Subcutaneous abdominal adipose tissue (tissue), 5 donors: ENCODE measurements around the gene PHYHIPL.

Experiments used
- H3K27ac ChIP-seq: one replicate; pipeline ENCODE4 v1.7.0; 2013; ENCODE audit warnings: low read depth, mild to moderate bottlenecking, inconsistent platforms, low read length, moderate library complexity
- H3K27me3 ChIP-seq, 5 donors: one replicate each; pipeline ENCODE4 v1.7.0; 2013; ENCODE audit warnings: low read length in 5 of 5, inconsistent platforms in 1 of 5; ENCODE audit not compliant: control insufficient read depth in 5 of 5, insufficient read depth in 4 of 5
- H3K36me3 ChIP-seq, 5 donors: one replicate each; pipeline ENCODE4 v1.7.0; 2013; ENCODE audit warnings: low read length in 5 of 5; ENCODE audit not compliant: control insufficient read depth in 5 of 5, insufficient read depth in 5 of 5
- H3K4me1 ChIP-seq, 5 donors: one replicate each; pipeline ENCODE4 v1.7.0; 2013; ENCODE audit warnings: low read length in 5 of 5, mild to moderate bottlenecking in 3 of 5, moderate library complexity in 1 of 5; ENCODE audit not compliant: control insufficient read depth in 5 of 5, insufficient read depth in 5 of 5
- H3K4me3 ChIP-seq, 5 donors: one replicate each; pipeline ENCODE4 v1.7.0; 2013; ENCODE audit warnings: low read length in 5 of 5, low read depth in 1 of 5
- H3K9ac ChIP-seq, 5 donors: one replicate each; pipeline ENCODE4 v1.7.0; 2013; ENCODE audit warnings: low read length in 5 of 5, mild to moderate bottlenecking in 4 of 5, moderate library complexity in 3 of 5
- H3K9me3 ChIP-seq, 5 donors: one replicate each; pipeline ENCODE4 v1.7.0; 2013; ENCODE audit warnings: low read length in 5 of 5; ENCODE audit not compliant: control insufficient read depth in 5 of 5
- donor health status: healthy.
- donor health status: healthy.
- donor health status: healthy.
- donor health status: healthy.
- donor health status: healthy.

PHYHIPL gene

GRCh38 chr10:59176241-59177030 lies at the start of gene PHYHIPL:
PHYHIPL (plus strand) TSS chr10:59176643; CDS start chr10:59176854, 211 bp downstream.
- no peak within 1 kb of the TSS for H3K9ac ChIP-seq
- H3K4me3 ChIP-seq: peak within 1 kb of the TSS in 4 of 5 donors; percentile 43 to 61 (median 49)
- peaks cover 0 to 18% (median 15%) of the 10 kb centered on the region in 5 donors for H3K4me1 ChIP-seq
- H3K36me3 ChIP-seq: no peaks in the 10 kb centered on the region
- H3K27me3 ChIP-seq: peaks cover 8 to 19% (median 16%) of the 10 kb centered on the region in 5 donors
- H3K27ac ChIP-seq: no peak within 1 kb of the TSS
- no peaks in the 10 kb centered on the region for H3K9me3 ChIP-seq

GRCh38 chr10:59126991-59127390 lies 49.5 kb upstream of the PHYHIPL start:
- H3K9me3 ChIP-seq: no peaks in the 10 kb centered on the region
- no peaks in the 10 kb centered on the region for H3K36me3 ChIP-seq
- no peaks in the 10 kb centered on the region for H3K27me3 ChIP-seq
- no peak overlapping the region for H3K4me3 ChIP-seq
- H3K9ac ChIP-seq: no peak overlapping the region
- no peaks in the 10 kb centered on the region for H3K4me1 ChIP-seq
- H3K27ac ChIP-seq: no peak overlapping the region

- H3K9ac ChIP-seq: no peak overlapping the region
- no peak overlapping the region for H3K4me3 ChIP-seq
- H3K4me1 ChIP-seq: peaks cover 0 to 4% (median 0%) of the 10 kb centered on the region in 5 donors
- no peaks in the 10 kb centered on the region for H3K9me3 ChIP-seq
- no peaks in the 10 kb centered on the region for H3K27me3 ChIP-seq
- no peak overlapping the region for H3K27ac ChIP-seq
- no peaks in the 10 kb centered on the region for H3K36me3 ChIP-seq
These were observed 48.5 kb upstream of the PHYHIPL start for GRCh38 chr10:59127991-59128390.

- Histone ChIP-seq H3K4me1 (peaks cover 0 to 8% (median 0%) of the 10 kb centered on the region in 5 donors), H3K27me3 (no peaks in the 10 kb centered on the region), H3K36me3 (no peaks in the 10 kb centered on the region), H3K9me3 (no peaks in the 10 kb centered on the region), H3K9ac (no peak overlapping the region), H3K4me3 (no peak overlapping the region), H3K27ac (no peak overlapping the region)
These were observed 46.6 kb upstream of the PHYHIPL start for GRCh38 chr10:59129867-59130266.

GRCh38 chr10:59131666-59132065 lies 44.8 kb upstream of the PHYHIPL start:
- Histone ChIP-seq H3K27ac (no peak overlapping the region), H3K27me3 (no peaks in the 10 kb centered on the region)

GRCh38 chr10:59133841-59134593 lies 42.4 kb upstream of the PHYHIPL start:
- H3K27ac ChIP-seq: no peak overlapping the region
- H3K9me3 ChIP-seq: no peaks in the 10 kb centered on the region
- H3K4me3 ChIP-seq: no peak overlapping the region
- peaks cover 0 to 8% (median 0%) of the 10 kb centered on the region in 5 donors for H3K4me1 ChIP-seq
- no peak overlapping the region for H3K9ac ChIP-seq
- no peaks in the 10 kb centered on the region for H3K27me3 ChIP-seq
- H3K36me3 ChIP-seq: no peaks in the 10 kb centered on the region

More at GRCh38 chr10:59131666-59132065, 44.8 kb upstream of the PHYHIPL start:
- Histone ChIP-seq H3K9ac (no peak overlapping the region), H3K36me3 (no peaks in the 10 kb centered on the region), H3K4me3 (no peak overlapping the region), H3K4me1 (peaks cover 0 to 8% (median 0%) of the 10 kb centered on the region in 5 donors), H3K9me3 (no peaks in the 10 kb centered on the region)

- Histone ChIP-seq H3K36me3 (no peaks in the 10 kb centered on the region), H3K9me3 (no peaks in the 10 kb centered on the region), H3K27ac (no peak overlapping the region), H3K27me3 (no peaks in the 10 kb centered on the region), H3K4me1 (peaks cover 0 to 8% (median 0%) of the 10 kb centered on the region in 5 donors), H3K9ac (no peak overlapping the region), H3K4me3 (no peak overlapping the region)
These were observed 41.7 kb upstream of the PHYHIPL start for GRCh38 chr10:59134785-59135184.

GRCh38 chr10:59135275-59135674 lies 41.2 kb upstream of the PHYHIPL start:
- H3K4me3 ChIP-seq: no peak overlapping the region
- no peak overlapping the region for H3K9ac ChIP-seq
- H3K36me3 ChIP-seq: no peaks in the 10 kb centered on the region
- no peaks in the 10 kb centered on the region for H3K27me3 ChIP-seq
- no peak overlapping the region for H3K27ac ChIP-seq
- H3K9me3 ChIP-seq: no peaks in the 10 kb centered on the region
- H3K4me1 ChIP-seq: peaks cover 0 to 8% (median 0%) of the 10 kb centered on the region in 5 donors

GRCh38 chr10:59138052-59138451 lies 38.4 kb upstream of the PHYHIPL start:
- peaks cover 0 to 3% (median 0%) of the 10 kb centered on the region in 5 donors for H3K9me3 ChIP-seq
- H3K9ac ChIP-seq: no peak overlapping the region
- H3K27ac ChIP-seq: no peak overlapping the region
- H3K36me3 ChIP-seq: no peaks in the 10 kb centered on the region
- peaks cover 0 to 8% (median 0%) of the 10 kb centered on the region in 5 donors for H3K4me1 ChIP-seq
- H3K4me3 ChIP-seq: no peak overlapping the region
- no peaks in the 10 kb centered on the region for H3K27me3 ChIP-seq

- Histone ChIP-seq H3K9me3 (peaks cover 0 to 3% (median 0%) of the 10 kb centered on the region in 5 donors), H3K9ac (no peak overlapping the region), H3K27me3 (no peaks in the 10 kb centered on the region), H3K27ac (no peak overlapping the region), H3K4me1 (no peaks in the 10 kb centered on the region), H3K36me3 (no peaks in the 10 kb centered on the region), H3K4me3 (no peak overlapping the region)
These were observed 32.9 kb upstream of the PHYHIPL start for GRCh38 chr10:59143544-59143943.
